Nephron (organoid): ENCODE measurements around the gene RNF181.
"Not testable (repeated sequence)": the region's sequence is repeated elsewhere in the genome, so short reads cannot be mapped to it uniquely, and the experiment has no call there.

ENCODE experiments used
- H3K27ac Mint-ChIP-seq, 3 experiments: 2 replicates each; pipeline ENCODE4 v1.8.0; 2020; ENCODE audit warnings: mixed read lengths in 3 of 3, mild to moderate bottlenecking in 2 of 3, moderate library complexity in 1 of 3
- H3K27me3 Mint-ChIP-seq: 2 replicates; pipeline ENCODE4 v1.8.0; 2021; ENCODE audit warnings: low read depth, mild to moderate bottlenecking, moderate library complexity, mixed read lengths
- H3K36me3 Mint-ChIP-seq: 2 replicates; pipeline ENCODE4 v1.8.0; 2020; ENCODE audit warnings: low read depth, mixed read lengths
- H3K4me1 Mint-ChIP-seq: 2 replicates; pipeline ENCODE4 v1.8.0; 2020; ENCODE audit warnings: mixed read lengths
- H3K4me3 Mint-ChIP-seq, 3 experiments: 2 replicates each; pipeline ENCODE4 v1.8.0; 2020; ENCODE audit warnings: mild to moderate bottlenecking in 3 of 3, mixed read lengths in 3 of 3, moderate library complexity in 2 of 3
- H3K9me3 Mint-ChIP-seq: 2 replicates; pipeline ENCODE4 v1.8.0; 2020; ENCODE audit warnings: mixed read lengths
- CTCF ChIP-seq, 3 experiments: fragments of 200-600 bp; sonication (generic); IDR thresholded peaks; one replicate each; pipeline ENCODE4 v1.5.0; 2021; ENCODE audit warnings: antibody characterized with exemption in 3 of 3; ENCODE audit not compliant: unreplicated experiment in 3 of 3

RNF181 gene

GRCh38 chr2:85589181-85589580 is 6.4 kb upstream of the RNF181 start:
- peak overlapping the region in 1 of 3 experiments; percentile 18 for H3K27ac Mint-ChIP-seq
- H3K9me3 Mint-ChIP-seq = no peaks in the 10 kb centered on the region
- H3K4me1 Mint-ChIP-seq = peaks cover 39% of the 10 kb centered on the region
- no peaks in the 10 kb centered on the region for H3K36me3 Mint-ChIP-seq
- H3K27me3 Mint-ChIP-seq = no peaks in the 10 kb centered on the region
- no peak overlapping the region for H3K4me3 Mint-ChIP-seq
- TF ChIP-seq CTCF (IDR thresholded peaks at IDR 0.05; ENCODE audit: unreplicated experiment in 3 of 3) = no peak

- H3K4me1 Mint-ChIP-seq = peaks cover 42% of the 10 kb centered on the region
- peak overlapping the region; percentile 39 to 52 (median 46) for H3K4me3 Mint-ChIP-seq
- no peak for TF ChIP-seq CTCF (IDR thresholded peaks at IDR 0.05; ENCODE audit: unreplicated experiment in 3 of 3)
- peak overlapping the region; percentile 77 to 88 (median 84) for H3K27ac Mint-ChIP-seq
- no peaks in the 10 kb centered on the region for H3K36me3 Mint-ChIP-seq
- no peaks in the 10 kb centered on the region for H3K27me3 Mint-ChIP-seq
- H3K9me3 Mint-ChIP-seq = no peaks in the 10 kb centered on the region
These were observed 5.4 kb upstream of the RNF181 start for GRCh38 chr2:85589982-85590791.

- Mint-ChIP-seq H3K4me1 (peaks cover 39% of the 10 kb centered on the region), H3K36me3 (no peaks in the 10 kb centered on the region), H3K4me3 (peak overlapping the region in 1 of 3 experiments; percentile 39), H3K27me3 (no peaks in the 10 kb centered on the region), H3K27ac (peak overlapping the region; percentile 77 to 88 (median 84)), H3K9me3 (no peaks in the 10 kb centered on the region)
- TF ChIP-seq CTCF (IDR thresholded peaks at IDR 0.05; ENCODE audit: unreplicated experiment in 3 of 3) = no peak
These were observed 4.6 kb upstream of the RNF181 start for GRCh38 chr2:85590950-85591349.

GRCh38 chr2:85591563-85591962 is 4.0 kb upstream of the RNF181 start:
- Mint-ChIP-seq H3K4me3 (peak overlapping the region; percentile 14 to 45 (median 26)), H3K27me3 (no peaks in the 10 kb centered on the region), H3K27ac (peak overlapping the region in 1 of 3 experiments; percentile 88), H3K9me3 (no peaks in the 10 kb centered on the region), H3K4me1 (peaks cover 39% of the 10 kb centered on the region), H3K36me3 (no peaks in the 10 kb centered on the region)
- TF ChIP-seq CTCF (IDR thresholded peaks at IDR 0.05; ENCODE audit: unreplicated experiment in 3 of 3) = no peak

- not testable (repeated sequence) for H3K9me3 Mint-ChIP-seq, H3K36me3 Mint-ChIP-seq, H3K27me3 Mint-ChIP-seq
These were observed 3.2 kb upstream of the RNF181 start for GRCh38 chr2:85592299-85592698.

GRCh38 chr2:85593023-85593422 is 2.5 kb upstream of the RNF181 start:
- no peak overlapping the region for H3K27ac Mint-ChIP-seq
- peak overlapping the region; percentile 8 to 100 (median 38) for H3K4me3 Mint-ChIP-seq
- no peak for TF ChIP-seq CTCF (IDR thresholded peaks at IDR 0.05; ENCODE audit: unreplicated experiment in 3 of 3)
- peaks cover 33% of the 10 kb centered on the region for H3K4me1 Mint-ChIP-seq
- no peaks in the 10 kb centered on the region for H3K36me3 Mint-ChIP-seq
- H3K27me3 Mint-ChIP-seq = no peaks in the 10 kb centered on the region
- no peaks in the 10 kb centered on the region for H3K9me3 Mint-ChIP-seq

More at GRCh38 chr2:85592299-85592698, 3.2 kb upstream of the RNF181 start:
- not testable (repeated sequence) for H3K27ac Mint-ChIP-seq
- Mint-ChIP-seq H3K4me3 (peak overlapping the region in 2 of 3 experiments; percentile 26 to 44), H3K4me1 (peaks cover 38% of the 10 kb centered on the region)
